Astrocyte of the cerebellum (primary cell): ENCODE results near the gene NPPB.

Experiments
- DNase-seq: peaks from one replicate; pipeline ENCODE4 v3.0.0-alpha.2; 2011; ENCODE audit warnings: low read depth
- H3K4me3 ChIP-seq: 2 replicates; pipeline ENCODE4 v1.5.1; 2011; ENCODE audit warnings: mild to moderate bottlenecking, low read depth, low read length, moderate library complexity
- in situ Hi-C: cut with HindIII; loops from 2 replicates; pipeline ENCODE4 v1.10.0; 2017; ENCODE audit warnings: low sequenced_read_pairs
- TF ChIP-seq, protein P1 (sequence below): IDR thresholded peaks from 2 replicates; pipeline ENCODE4 v1.5.1; 2012; ENCODE audit warnings: low read length, low read depth, moderate library complexity, mild to moderate bottlenecking; ENCODE audit errors: missing control alignments

The NPPB gene

DNA sequence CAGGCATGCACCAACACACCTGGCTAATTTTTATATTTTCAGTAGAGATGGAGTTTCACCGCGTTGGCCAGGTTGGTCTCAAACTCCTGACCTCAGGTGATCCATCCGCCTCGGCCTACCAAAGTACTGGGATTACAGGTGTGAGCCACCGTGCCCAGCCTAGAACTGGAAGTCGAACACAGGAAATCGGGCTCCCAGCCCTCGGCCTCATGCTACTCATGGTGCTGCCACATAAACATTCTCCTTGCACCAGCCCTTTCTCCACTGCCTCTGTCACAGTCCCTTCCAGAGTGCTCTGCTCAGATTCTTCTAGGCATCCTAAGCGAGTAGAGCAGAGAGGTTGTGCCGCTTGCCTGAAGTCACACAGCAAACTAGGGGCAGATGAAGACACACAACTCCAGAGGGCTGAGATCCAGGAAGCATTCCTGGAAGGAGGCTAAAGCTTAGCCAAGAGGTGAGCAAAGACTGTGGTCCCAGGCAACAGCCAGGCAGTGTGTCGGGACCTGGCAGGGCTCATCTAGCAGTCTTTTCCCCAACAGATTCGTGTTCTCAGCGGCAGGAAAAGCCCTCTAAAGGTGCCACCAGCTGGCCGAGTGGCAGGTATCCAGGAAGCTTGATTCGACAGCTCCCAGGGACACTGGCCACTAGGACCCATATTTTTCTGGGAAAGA is 29.6 kb upstream of the NPPB start:
- H3K4me3 ChIP-seq: no peak overlapping the region
- TF ChIP-seq, protein P1, sequence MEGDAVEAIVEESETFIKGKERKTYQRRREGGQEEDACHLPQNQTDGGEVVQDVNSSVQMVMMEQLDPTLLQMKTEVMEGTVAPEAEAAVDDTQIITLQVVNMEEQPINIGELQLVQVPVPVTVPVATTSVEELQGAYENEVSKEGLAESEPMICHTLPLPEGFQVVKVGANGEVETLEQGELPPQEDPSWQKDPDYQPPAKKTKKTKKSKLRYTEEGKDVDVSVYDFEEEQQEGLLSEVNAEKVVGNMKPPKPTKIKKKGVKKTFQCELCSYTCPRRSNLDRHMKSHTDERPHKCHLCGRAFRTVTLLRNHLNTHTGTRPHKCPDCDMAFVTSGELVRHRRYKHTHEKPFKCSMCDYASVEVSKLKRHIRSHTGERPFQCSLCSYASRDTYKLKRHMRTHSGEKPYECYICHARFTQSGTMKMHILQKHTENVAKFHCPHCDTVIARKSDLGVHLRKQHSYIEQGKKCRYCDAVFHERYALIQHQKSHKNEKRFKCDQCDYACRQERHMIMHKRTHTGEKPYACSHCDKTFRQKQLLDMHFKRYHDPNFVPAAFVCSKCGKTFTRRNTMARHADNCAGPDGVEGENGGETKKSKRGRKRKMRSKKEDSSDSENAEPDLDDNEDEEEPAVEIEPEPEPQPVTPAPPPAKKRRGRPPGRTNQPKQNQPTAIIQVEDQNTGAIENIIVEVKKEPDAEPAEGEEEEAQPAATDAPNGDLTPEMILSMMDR: no peak
- in situ Hi-C loops: no loop called here
- no peak for DNase-seq

DNA sequence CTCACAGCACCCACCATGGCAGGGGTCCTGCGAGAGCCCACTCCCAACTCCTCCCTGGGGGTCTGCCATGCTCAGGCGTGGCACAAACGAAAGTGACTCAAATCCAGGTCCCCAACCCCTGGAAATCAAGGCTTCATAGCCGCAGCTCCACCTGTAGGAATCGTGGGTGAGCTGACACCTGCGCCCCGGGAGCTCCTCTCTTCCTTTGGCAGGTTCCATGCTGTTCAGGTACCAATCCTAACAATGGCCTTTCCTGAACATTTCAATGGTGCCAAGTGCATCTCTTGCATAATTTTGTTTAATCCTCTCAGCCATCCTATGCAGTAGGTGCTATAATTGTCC is 28.9 kb upstream of the NPPB start:
- TF ChIP-seq, protein P1: no peak
- no peak overlapping the region for H3K4me3 ChIP-seq
- in situ Hi-C loops: no loop called here
- no peak for DNase-seq

DNA sequence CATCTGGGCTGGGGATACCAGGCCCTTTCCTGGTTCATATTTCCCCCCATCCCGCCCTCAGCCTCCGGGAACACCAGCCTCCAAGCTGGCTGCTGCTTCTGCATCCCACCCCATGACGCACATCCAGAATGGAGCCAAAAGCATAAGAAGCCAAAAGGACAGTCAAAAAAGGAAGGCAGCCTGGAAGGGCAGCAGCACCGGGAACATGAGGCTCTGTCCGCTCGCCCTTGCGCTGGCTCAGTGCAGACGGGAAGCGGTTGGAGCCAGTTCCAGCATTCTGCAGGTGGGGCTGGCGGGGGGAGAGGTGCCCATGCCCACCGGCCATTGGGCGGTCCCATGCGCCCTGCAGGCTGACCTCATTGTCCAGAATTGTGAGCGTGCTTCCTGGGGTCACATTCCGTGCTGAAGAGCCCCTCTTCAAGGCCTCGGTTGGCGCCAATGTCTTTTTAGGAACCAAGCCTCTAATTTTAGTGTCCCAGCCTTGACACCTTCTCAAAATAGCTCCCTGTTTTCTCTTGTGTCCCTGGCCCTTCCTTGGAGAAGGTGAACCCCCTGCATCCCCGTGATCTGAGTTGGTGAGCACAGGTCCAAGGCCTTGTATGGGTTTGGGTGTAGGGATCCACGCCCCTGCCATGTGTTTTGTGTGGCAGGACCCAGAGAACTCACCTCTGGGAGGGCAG is 28.4 kb upstream of the NPPB start:
- no peak overlapping the region for H3K4me3 ChIP-seq
- TF ChIP-seq, protein P1: no peak
- in situ Hi-C loops: no loop called here
- no peak for DNase-seq

DNA sequence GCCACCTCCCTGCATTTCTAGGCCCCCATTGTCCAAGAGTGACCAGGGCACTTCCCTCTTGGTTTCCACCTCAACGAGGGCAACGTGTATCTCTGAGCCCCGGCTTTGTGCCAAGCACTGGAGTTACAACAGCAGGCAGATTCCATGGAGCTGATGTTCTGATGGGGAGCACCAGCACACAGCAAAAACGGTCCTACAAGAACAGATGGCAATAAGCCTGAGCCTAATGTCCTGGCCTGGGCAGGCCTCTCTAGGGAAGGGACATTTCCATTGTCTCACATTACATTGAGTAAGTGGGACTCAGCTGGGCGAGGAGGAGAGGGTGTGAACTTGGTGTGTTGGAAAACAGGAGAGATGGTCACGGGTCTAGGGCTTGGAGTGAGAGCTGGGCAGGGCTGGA is 27.2 kb upstream of the NPPB start:
- DNase-seq: no peak
- in situ Hi-C loops: no loop called here
- H3K4me3 ChIP-seq: no peak overlapping the region
- TF ChIP-seq, protein P1: no peak

DNA sequence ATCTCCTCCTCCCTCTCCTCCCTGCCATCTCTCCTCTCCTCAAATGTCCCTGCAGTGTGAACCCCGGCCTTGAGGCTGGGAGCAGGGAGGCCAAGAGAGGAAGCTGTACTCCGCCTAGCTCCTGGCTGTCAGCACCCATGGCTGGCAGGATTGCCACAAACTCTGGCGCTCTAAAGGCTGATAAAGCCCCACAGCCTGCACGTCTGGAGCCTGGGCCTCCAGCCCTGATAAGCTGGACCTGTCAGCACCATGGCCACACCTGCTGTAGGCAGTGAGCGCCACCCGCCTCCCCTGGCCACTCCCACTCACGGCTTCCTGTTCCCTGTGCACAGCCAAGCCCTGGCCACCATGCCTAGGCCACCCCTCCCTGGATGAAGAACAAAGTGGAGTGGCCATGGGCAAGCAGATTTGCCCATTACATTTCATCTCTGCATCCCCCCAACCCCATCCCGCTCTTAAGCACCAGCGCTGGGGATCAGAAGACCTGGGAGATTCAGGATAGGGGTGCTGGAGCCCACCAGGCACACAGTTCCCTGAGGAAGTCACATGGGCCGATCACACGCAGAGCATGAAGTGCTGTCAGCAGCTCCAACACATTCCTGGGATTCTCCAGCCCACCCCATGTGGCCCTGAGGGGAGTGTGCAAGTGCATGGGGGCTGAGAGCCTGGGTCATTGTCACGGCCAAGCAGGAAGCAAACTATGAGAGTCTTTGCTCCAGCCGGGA is 24.2 kb upstream of the NPPB start:
- H3K4me3 ChIP-seq: no peak overlapping the region
- in situ Hi-C loops: no loop called here
- DNase-seq: no peak
- TF ChIP-seq, protein P1: no peak

DNA sequence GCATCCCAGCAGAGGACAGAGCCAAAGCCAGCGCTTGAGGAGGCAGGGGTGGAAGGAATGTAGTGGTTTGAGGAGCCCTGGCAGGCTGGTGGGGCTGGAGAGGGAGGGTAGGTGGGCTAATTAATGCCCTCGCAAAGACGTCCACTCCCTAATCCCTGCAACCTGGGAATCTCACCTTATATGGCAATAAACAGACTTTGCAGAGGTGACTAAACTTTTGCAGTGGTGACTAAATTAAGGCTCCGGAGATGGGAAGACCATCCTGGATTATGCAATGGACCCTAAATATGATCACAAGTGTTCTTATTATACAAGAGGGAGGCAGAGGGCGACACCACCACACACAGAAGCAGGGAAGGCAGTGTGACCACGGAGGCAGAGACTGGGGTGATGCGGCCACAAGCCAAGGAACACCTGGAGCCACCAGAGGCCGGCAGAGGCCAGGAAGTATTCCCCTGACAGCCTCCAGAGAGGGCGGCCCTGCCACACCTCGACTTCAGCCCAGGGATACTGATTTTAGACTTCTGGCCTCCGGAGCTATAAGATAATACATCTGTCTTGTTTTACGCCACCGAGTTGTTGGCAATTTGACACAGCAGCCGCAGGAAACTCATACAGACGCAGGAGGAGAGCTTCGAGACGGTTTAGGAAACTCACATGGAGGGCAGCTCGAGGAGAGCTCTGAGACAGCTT is 23.1 kb upstream of the NPPB start:
- TF ChIP-seq, protein P1: no peak
- in situ Hi-C loops: no loop called here

More for the DNA sequence above, 23.1 kb upstream of the NPPB start:
- H3K4me3 ChIP-seq: no peak overlapping the region
- DNase-seq: no peak
